H9 (cell line): Measurements from ENCODE around the gene LECT2. TPM values are rescaled to one million over a fixed set of nuclear protein-coding genes. Genes with fewer than 3 reads are reported as not detected.

Source experiments
- DNase-seq: peaks from one replicate; pipeline ENCODE4 v3.0.0-alpha.2; 2017
- H2AFZ ChIP-seq: one replicate; pipeline ENCODE4 v1.6.1; 2013; ENCODE audit warnings: mild to moderate bottlenecking, low read length, control low read depth, moderate library complexity
- H2AK5ac ChIP-seq: 2 replicates; pipeline ENCODE4 v1.6.1; 2013; ENCODE audit warnings: low read length, control low read depth, mixed read lengths; ENCODE audit not compliant: insufficient read length
- H2BK120ac ChIP-seq: one replicate; pipeline ENCODE4 v1.6.1; 2013; ENCODE audit warnings: low read depth, mild to moderate bottlenecking, low read length, control low read depth, inconsistent platforms; ENCODE audit not compliant: poor library complexity, severe bottlenecking
- H2BK12ac ChIP-seq: 2 replicates; pipeline ENCODE4 v1.6.1; 2013; ENCODE audit warnings: low read length, control low read depth, mixed read lengths, low read depth; ENCODE audit not compliant: insufficient read length
- H2BK15ac ChIP-seq: 2 replicates; pipeline ENCODE4 v1.6.1; 2013; ENCODE audit warnings: low read depth, low read length, control low read depth
- H2BK20ac ChIP-seq: one replicate; pipeline ENCODE4 v1.6.1; 2013; ENCODE audit warnings: low read depth, mild to moderate bottlenecking, low read length, control low read depth, inconsistent platforms; ENCODE audit not compliant: poor library complexity, severe bottlenecking
- H2BK5ac ChIP-seq: 2 replicates; pipeline ENCODE4 v1.6.1; 2013; ENCODE audit warnings: low read length, control low read depth, mixed read lengths; ENCODE audit not compliant: insufficient read length
- H3K14ac ChIP-seq: 2 replicates; pipeline ENCODE4 v1.6.1; 2013; ENCODE audit warnings: low read length, control low read depth; ENCODE audit not compliant: insufficient read depth
- H3K18ac ChIP-seq: 2 replicates; pipeline ENCODE4 v1.6.1; 2013; ENCODE audit warnings: low read depth, mild to moderate bottlenecking, mixed read lengths, low read length, control low read depth; ENCODE audit not compliant: insufficient read length
- H3K23ac ChIP-seq: 2 replicates; pipeline ENCODE4 v1.6.1; 2013; ENCODE audit warnings: low read length, control low read depth, mixed read lengths, low read depth; ENCODE audit not compliant: insufficient read length
- H3K23me2 ChIP-seq: 2 replicates; pipeline ENCODE4 v1.6.1; 2013; ENCODE audit warnings: low read depth, mild to moderate bottlenecking, mixed read lengths, low read length, control low read depth; ENCODE audit not compliant: insufficient read length, poor library complexity, severe bottlenecking
- H3K27ac ChIP-seq: 2 replicates; pipeline ENCODE4 v1.5.1; 2013; ENCODE audit warnings: low read length, control low read depth, mixed read lengths, low read depth; ENCODE audit not compliant: insufficient read length
- H3K27me3 ChIP-seq: 2 replicates; pipeline ENCODE4 v1.6.1; 2013; ENCODE audit warnings: low read length, control low read depth, inconsistent platforms; ENCODE audit not compliant: insufficient read depth
- H3K4ac ChIP-seq: 2 replicates; pipeline ENCODE4 v1.6.1; 2013; ENCODE audit warnings: low read depth, mild to moderate bottlenecking, control low read depth, inconsistent platforms, low read length, moderate library complexity
- H3K4me1 ChIP-seq: 2 replicates; pipeline ENCODE4 v1.6.1; 2013; ENCODE audit warnings: low read length, control low read depth, inconsistent platforms; ENCODE audit not compliant: insufficient read depth
- H3K4me2 ChIP-seq: 2 replicates; pipeline ENCODE4 v1.6.1; 2013; ENCODE audit warnings: low read length, control low read depth, mixed read lengths; ENCODE audit not compliant: insufficient read length, insufficient read depth
- H3K56ac ChIP-seq: 2 replicates; pipeline ENCODE4 v1.6.1; 2013; ENCODE audit warnings: low read depth, mild to moderate bottlenecking, mixed read lengths, low read length, control low read depth; ENCODE audit not compliant: insufficient read length
- H3K79me1 ChIP-seq: 2 replicates; pipeline ENCODE4 v1.6.1; 2013; ENCODE audit warnings: low read depth, mild to moderate bottlenecking, moderate library complexity, low read length, control low read depth, inconsistent platforms; ENCODE audit not compliant: insufficient read depth, poor library complexity, severe bottlenecking
- H3K79me2 ChIP-seq: 2 replicates; pipeline ENCODE4 v1.6.1; 2013; ENCODE audit warnings: low read length, control low read depth, inconsistent platforms; ENCODE audit not compliant: insufficient read depth
- H3K9ac ChIP-seq: 2 replicates; pipeline ENCODE4 v1.6.1; 2013; ENCODE audit warnings: low read length, control low read depth, mixed read lengths; ENCODE audit not compliant: insufficient read length; ENCODE audit errors: extremely low read depth
- H3K9me3 ChIP-seq: one replicate; pipeline ENCODE4 v1.6.1; 2013; ENCODE audit warnings: low read depth, low read length, inconsistent platforms; ENCODE audit not compliant: control insufficient read depth
- H3T11ph ChIP-seq: one replicate; pipeline ENCODE4 v1.6.1; 2013; ENCODE audit warnings: mild to moderate bottlenecking, low read length, control low read depth, inconsistent platforms
- H4K20me1 ChIP-seq: one replicate; pipeline ENCODE4 v1.6.1; 2013; ENCODE audit not compliant: control insufficient read depth, insufficient read length, insufficient read depth
- H4K5ac ChIP-seq: 2 replicates; pipeline ENCODE4 v1.6.1; 2013; ENCODE audit warnings: low read depth, mild to moderate bottlenecking, mixed read lengths, low read length, control low read depth; ENCODE audit not compliant: insufficient read length
- H4K8ac ChIP-seq: replicated peaks from 2 replicates; pipeline ENCODE4 v1.6.1; 2013; ENCODE audit warnings: low read length, control low read depth, mixed read lengths, low read depth; ENCODE audit not compliant: insufficient read length
- H4K91ac ChIP-seq: 2 replicates; pipeline ENCODE4 v1.6.1; 2013; ENCODE audit warnings: low read depth, mild to moderate bottlenecking, moderate library complexity, mixed read lengths, low read length, control low read depth; ENCODE audit not compliant: insufficient read length
- H3K27ac Mint-ChIP-seq, 3 experiments: 2 replicates in 2 of 3; 3 replicates in 1 of 3; pipeline ENCODE4 v1.8.0; 2020 to 2021; ENCODE audit warnings: mixed read lengths in 3 of 3, mild to moderate bottlenecking in 1 of 3, moderate library complexity in 1 of 3
- H3K27me3 Mint-ChIP-seq: 2 replicates; pipeline ENCODE4 v1.8.0; 2021; ENCODE audit warnings: low read depth, mild to moderate bottlenecking, moderate library complexity, mixed read lengths
- H3K36me3 Mint-ChIP-seq, 3 experiments: 2 replicates in 2 of 3; 3 replicates in 1 of 3; pipeline ENCODE4 v1.8.0; 2020 to 2021; ENCODE audit warnings: low read depth in 3 of 3, mixed read lengths in 3 of 3; ENCODE audit not compliant: insufficient read depth in 1 of 3
- H3K4me1 Mint-ChIP-seq, 2 experiments: 2 replicates each; pipeline ENCODE4 v1.8.0; 2020; ENCODE audit warnings: mixed read lengths in 2 of 2
- H3K4me3 Mint-ChIP-seq, 2 experiments: 2 replicates in 1 of 2; 3 replicates in 1 of 2; pipeline ENCODE4 v1.8.0; 2020 to 2021; ENCODE audit warnings: mild to moderate bottlenecking in 2 of 2, mixed read lengths in 2 of 2, moderate library complexity in 1 of 2
- H3K9me3 Mint-ChIP-seq, 2 experiments: 2 replicates in 1 of 2; 3 replicates in 1 of 2; pipeline ENCODE4 v1.8.0; 2020; ENCODE audit warnings: mild to moderate bottlenecking in 2 of 2, mixed read lengths in 2 of 2, moderate library complexity in 1 of 2
- WGBS: extraction: QIAGEN DNeasy Blood & Tissue Kit; methylation state at CpG from one replicate; pipeline ENCODE4 v1.1.7; 2013; ENCODE audit warnings: missing lambda C conversion rate, low lambda C conversion rate, mixed read lengths; ENCODE audit not compliant: insufficient read length; ENCODE audit errors: extremely low coverage; 5-methylcytosine and 5-hydroxymethylcytosine counted together
- total RNA-seq: library from RNA; stranded (reverse); gene quantifications from 2 replicates; pipeline ENCODE4 v1.2.1, GENCODE V29; 2021
- TF ChIP-seq, protein P1 (sequence below): fragments of 200-600 bp; sonication (generic); conservative IDR thresholded peaks from 3 replicates; pipeline ENCODE4 v1.8.0; 2021; ENCODE audit warnings: antibody characterized with exemption, mild to moderate bottlenecking

Gene LECT2
- total RNA-seq, 1 experiment from 2014 or later: not detected

DNA sequence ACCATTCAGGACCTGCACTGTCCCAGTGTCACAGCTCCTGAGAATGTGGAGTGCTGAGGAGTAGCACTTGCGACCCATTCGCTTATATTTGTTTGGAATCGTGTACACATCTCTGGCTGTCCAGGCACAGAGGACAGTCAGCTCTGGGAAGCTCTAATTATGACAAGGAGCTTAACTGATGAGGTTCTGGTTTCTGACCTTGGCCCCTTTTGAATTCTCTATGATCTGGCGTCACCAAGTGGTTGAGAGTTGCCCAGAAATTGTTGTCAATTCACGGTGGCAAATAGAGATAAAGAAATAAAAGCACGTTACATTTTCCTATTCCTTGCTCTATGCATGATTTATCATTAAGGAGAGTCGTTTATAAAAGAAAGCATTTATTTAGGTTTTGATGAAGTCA lies 34.9 kb upstream of the LECT2 start:
- Histone ChIP-seq H2BK12ac (no peak overlapping the region), H4K8ac (no peak overlapping the region), H3K9me3 (no peaks in the 10 kb centered on the region), H2BK5ac (no peak overlapping the region), H2BK15ac (no peak overlapping the region), H3K4me1 (no peaks in the 10 kb centered on the region), H3K79me2 (no peaks in the 10 kb centered on the region), H2BK20ac (no peak overlapping the region), H3K9ac (no peak overlapping the region), H3K23me2 (no peaks in the 10 kb centered on the region), H2AFZ (no peak overlapping the region), H3K27ac (no peak overlapping the region), H3T11ph (no peak overlapping the region), H3K23ac (no peak overlapping the region), H4K5ac (no peak overlapping the region), H3K79me1 (no peaks in the 10 kb centered on the region), H3K27me3 (no peaks in the 10 kb centered on the region), H2BK120ac (no peak overlapping the region), H3K4ac (no peak overlapping the region), H3K18ac (no peak overlapping the region), H3K56ac (no peak overlapping the region), H3K4me2 (no peak overlapping the region), H4K20me1 (no peaks in the 10 kb centered on the region), H4K91ac (no peak overlapping the region), H2AK5ac (no peak overlapping the region), H3K14ac (no peak overlapping the region)
- no peak for DNase-seq
- WGBS: no CpG with 5 or more reads among the region's 7 CpGs
- no peaks in the 10 kb centered on the region for H3K9me3 Mint-ChIP-seq
- peaks cover 9% of the 10 kb centered on the region for H3K27me3 Mint-ChIP-seq
- H3K4me3 Mint-ChIP-seq: no peak overlapping the region
- H3K36me3 Mint-ChIP-seq: no peaks in the 10 kb centered on the region
- H3K27ac Mint-ChIP-seq: no peak overlapping the region
- TF ChIP-seq, protein P1, sequence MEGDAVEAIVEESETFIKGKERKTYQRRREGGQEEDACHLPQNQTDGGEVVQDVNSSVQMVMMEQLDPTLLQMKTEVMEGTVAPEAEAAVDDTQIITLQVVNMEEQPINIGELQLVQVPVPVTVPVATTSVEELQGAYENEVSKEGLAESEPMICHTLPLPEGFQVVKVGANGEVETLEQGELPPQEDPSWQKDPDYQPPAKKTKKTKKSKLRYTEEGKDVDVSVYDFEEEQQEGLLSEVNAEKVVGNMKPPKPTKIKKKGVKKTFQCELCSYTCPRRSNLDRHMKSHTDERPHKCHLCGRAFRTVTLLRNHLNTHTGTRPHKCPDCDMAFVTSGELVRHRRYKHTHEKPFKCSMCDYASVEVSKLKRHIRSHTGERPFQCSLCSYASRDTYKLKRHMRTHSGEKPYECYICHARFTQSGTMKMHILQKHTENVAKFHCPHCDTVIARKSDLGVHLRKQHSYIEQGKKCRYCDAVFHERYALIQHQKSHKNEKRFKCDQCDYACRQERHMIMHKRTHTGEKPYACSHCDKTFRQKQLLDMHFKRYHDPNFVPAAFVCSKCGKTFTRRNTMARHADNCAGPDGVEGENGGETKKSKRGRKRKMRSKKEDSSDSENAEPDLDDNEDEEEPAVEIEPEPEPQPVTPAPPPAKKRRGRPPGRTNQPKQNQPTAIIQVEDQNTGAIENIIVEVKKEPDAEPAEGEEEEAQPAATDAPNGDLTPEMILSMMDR: no peak
- no peaks in the 10 kb centered on the region for H3K4me1 Mint-ChIP-seq
